Central memory CD8-positive, alpha-beta T cell (primary cell): ENCODE measurements around the gene INHBA.

Experiments used
- ATAC-seq: fragments of 150-1000 bp; cut with Tn5 transposase; replicated peaks from 2 replicates; pipeline ENCODE4 v1.10.0; 2022; ENCODE audit warnings: mild to moderate bottlenecking, moderate FRiP score, moderate number of reproducible peaks; ENCODE audit not compliant: poor library complexity, severe bottlenecking; ENCODE audit errors: extremely low read depth
- DNase-seq, 2 donors: peaks; one replicate each; pipeline ENCODE4 v3.0.0; 2021; ENCODE audit warnings: low spot score in 2 of 2
- H3K27ac Mint-ChIP-seq: one replicate; pipeline ENCODE4 v1.8.0; 2022; ENCODE audit warnings: low read depth, mild to moderate bottlenecking, moderate library complexity, mixed read lengths
- H3K27me3 Mint-ChIP-seq: one replicate; pipeline ENCODE4 v1.8.0; 2022; ENCODE audit warnings: mixed read lengths
- H3K36me3 Mint-ChIP-seq: one replicate; pipeline ENCODE4 v1.8.0; 2022; ENCODE audit warnings: mild to moderate bottlenecking, moderate library complexity, mixed read lengths; ENCODE audit not compliant: insufficient read depth
- H3K4me1 Mint-ChIP-seq: one replicate; pipeline ENCODE4 v1.8.0; 2022; ENCODE audit warnings: mixed read lengths
- H3K4me3 Mint-ChIP-seq: one replicate; pipeline ENCODE4 v1.8.0; 2022; ENCODE audit warnings: mild to moderate bottlenecking, moderate library complexity, mixed read lengths
- H3K9me3 Mint-ChIP-seq: one replicate; pipeline ENCODE4 v1.8.0; 2022; ENCODE audit warnings: mixed read lengths

INHBA gene

DNA sequence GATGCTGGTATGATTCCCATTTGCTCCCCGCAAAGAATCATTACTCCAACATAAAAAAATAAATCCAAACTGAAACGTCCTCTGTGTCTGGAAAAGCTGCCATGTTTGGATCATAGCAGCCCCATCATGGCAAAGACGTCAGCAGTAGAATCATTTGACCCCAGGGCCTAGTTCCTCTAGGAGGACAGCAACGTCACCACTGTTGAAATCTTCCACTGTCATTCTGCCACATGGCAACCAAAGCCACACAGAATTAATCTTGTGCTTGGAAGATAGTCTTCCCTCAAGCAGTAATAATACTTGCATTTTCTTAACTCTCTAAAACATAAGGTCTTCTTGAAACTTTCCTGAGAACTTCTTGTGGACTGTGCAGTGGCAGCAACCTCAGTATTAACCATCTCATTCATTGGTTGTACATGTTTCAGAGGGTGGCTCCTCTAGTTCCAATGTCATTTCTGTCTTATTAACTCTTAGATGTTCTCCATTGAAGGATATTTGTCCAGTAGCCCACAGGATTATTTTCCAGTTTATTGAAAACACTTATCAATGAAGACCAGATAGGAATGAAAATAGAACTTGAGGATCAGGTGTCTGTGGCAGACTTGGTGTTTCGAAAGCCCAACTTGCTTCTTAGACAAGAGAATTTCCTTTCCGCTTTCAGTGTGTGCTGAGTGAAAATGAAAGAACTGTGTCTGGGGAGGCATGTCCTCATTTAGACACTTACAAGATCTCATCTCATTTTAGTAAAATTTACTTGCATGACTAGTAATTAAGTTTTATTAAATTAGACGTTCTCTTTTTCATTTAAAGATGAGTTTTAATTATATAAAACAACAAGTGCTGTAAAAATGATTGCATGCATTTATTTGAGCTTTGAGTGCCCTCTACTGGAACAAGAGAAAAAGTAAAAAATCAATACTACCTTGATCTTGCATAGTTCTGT, 28.9 kb upstream of the INHBA start:
- Mint-ChIP-seq H3K36me3 (no peaks in the 10 kb centered on the region), H3K9me3 (peaks cover 18% of the 10 kb centered on the region), H3K27ac (no peak overlapping the region), H3K4me1 (peaks cover 6% of the 10 kb centered on the region), H3K27me3 (no peaks in the 10 kb centered on the region), H3K4me3 (no peak overlapping the region)
- DNase-seq (no peak), ATAC-seq (no peak)

DNA sequence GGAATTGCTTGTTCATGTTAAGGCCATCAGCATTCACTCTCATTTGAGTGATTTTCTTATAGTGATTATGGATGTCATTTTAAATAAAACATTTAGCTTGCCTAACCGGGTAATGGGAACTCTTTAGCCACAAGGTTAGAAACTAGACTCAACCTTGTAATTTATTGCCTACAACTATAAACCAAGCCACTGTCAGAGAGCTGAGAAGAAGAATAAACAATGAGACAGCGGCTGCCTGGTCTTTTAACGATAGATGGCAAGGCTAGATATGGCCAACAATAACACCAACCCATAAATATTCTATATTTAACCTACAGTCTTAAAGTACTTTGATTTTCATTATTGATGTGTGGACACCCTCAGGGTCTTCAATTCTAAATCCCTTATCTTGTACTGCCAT, 27.8 kb upstream of the INHBA start:
- Mint-ChIP-seq H3K9me3 (peaks cover 18% of the 10 kb centered on the region), H3K4me1 (peaks cover 6% of the 10 kb centered on the region), H3K36me3 (no peaks in the 10 kb centered on the region), H3K27me3 (no peaks in the 10 kb centered on the region), H3K27ac (no peak overlapping the region), H3K4me3 (no peak overlapping the region)
- DNase-seq: no peak
- no peak for ATAC-seq

DNA sequence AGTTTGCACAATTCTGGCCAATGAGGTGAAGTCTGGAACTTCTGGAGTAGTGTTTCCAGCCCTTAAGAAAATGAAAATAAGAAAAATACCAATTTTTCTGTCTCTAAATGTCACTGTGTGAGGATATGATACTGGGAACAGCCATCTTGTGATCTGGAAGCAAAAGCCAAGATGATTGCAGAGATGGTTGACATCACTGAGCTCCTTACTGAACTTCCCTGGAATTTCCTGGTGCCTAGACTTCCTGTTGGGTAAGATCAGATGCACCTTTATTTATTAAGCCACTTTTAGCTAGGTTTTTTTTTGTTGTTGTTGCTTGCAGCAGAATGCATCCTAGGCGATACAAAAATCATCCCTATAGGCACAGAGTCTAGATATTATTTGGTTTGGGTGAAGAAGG, 27.3 kb upstream of the INHBA start:
- Mint-ChIP-seq H3K27me3 (no peaks in the 10 kb centered on the region), H3K4me1 (peaks cover 6% of the 10 kb centered on the region), H3K4me3 (no peak overlapping the region), H3K9me3 (peaks cover 18% of the 10 kb centered on the region), H3K27ac (no peak overlapping the region), H3K36me3 (no peaks in the 10 kb centered on the region)
- ATAC-seq: no peak
- no peak for DNase-seq

DNA sequence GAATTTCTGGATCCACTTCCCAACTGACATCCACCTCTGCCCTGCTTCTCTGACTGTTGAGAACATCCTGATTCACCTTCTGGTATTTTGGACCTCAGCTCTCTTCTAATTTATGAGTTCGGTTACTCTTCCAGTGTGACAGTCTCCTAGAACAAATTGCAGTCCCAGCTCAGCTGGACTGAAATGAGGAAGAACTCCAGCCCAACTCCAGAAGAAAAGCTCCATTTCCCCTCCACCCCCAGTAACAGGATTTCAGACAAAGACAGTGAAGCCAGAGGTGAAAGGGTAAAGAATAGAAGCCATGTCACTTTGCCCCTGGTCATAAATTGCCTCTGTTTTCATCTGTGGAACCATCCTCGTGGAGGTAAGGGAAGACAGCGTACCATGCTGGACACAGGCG, 26.2 kb upstream of the INHBA start:
- ATAC-seq (no peak), DNase-seq (no peak)
- Mint-ChIP-seq H3K36me3 (no peaks in the 10 kb centered on the region), H3K4me3 (no peak overlapping the region), H3K9me3 (peaks cover 17% of the 10 kb centered on the region), H3K4me1 (peaks cover 6% of the 10 kb centered on the region), H3K27me3 (no peaks in the 10 kb centered on the region), H3K27ac (no peak overlapping the region)

DNA sequence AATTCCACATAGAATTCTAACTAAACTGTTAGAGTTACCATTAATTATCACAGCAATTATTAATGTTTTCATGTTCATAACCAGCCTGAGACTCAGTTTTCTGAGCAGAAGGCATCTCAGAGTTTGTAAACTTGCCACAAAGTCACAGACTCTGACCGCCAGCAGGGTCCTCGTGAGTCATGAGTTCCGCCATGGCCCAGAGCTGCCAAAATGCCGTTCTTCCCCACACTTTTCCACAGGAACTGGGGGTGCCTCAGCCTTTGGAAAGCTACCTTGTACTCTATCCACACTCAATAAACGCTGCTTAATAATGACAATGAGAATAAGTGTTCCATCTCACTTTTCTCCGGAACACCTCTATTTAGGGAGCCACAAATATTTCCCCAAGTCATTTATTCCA, 22.1 kb upstream of the INHBA start:
- Mint-ChIP-seq H3K27ac (no peak overlapping the region), H3K36me3 (peaks cover 2% of the 10 kb centered on the region), H3K9me3 (peaks cover 11% of the 10 kb centered on the region), H3K4me3 (no peak overlapping the region), H3K4me1 (no peaks in the 10 kb centered on the region), H3K27me3 (no peaks in the 10 kb centered on the region)
- no peak for DNase-seq
- ATAC-seq: no peak

DNA sequence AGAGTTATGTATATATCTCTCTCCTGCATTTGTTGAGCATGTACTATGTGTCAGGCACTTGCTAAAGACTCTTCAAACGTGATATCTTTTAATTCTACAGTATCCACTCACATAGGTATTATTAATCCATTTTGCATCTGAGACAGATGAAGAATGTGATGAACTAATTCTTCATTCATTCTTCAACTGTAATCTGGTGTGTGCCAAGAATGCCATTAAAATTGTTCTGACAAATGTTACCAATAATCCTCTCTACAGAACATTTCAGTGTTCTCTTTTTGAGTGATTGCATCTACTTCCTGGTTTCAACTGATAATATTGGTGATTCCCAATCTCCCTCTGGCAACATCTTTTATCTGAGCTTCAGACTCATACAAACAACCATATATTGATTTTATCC, 18.0 kb upstream of the INHBA start:
- no peak overlapping the region for H3K4me3 Mint-ChIP-seq
- DNase-seq: no peak
- no peak overlapping the region for H3K27ac Mint-ChIP-seq
- no peaks in the 10 kb centered on the region for H3K4me1 Mint-ChIP-seq
- H3K9me3 Mint-ChIP-seq: peaks cover 6% of the 10 kb centered on the region
- H3K36me3 Mint-ChIP-seq: peaks cover 2% of the 10 kb centered on the region
- H3K27me3 Mint-ChIP-seq: no peaks in the 10 kb centered on the region
- no peak for ATAC-seq

DNA sequence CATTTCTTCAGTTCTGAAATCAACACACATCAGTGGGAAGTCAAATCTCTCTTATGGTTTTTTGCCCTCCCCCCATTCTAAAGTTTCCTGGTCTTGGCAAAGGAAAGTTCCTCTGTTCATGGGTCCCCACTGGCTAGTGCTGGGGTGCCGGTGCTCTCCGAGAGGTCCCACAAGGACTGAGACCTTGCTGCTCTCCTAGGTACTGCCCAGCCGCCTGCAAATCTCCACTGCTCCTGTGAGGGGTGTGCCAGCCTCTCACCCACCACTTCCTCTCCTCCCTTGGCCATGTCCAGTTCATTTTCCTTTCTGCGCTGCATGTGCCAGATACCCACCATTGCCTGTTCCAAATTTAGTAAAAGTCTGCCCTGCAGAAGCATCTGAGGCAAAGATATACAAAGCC, 17.2 kb upstream of the INHBA start:
- no peaks in the 10 kb centered on the region for H3K4me1 Mint-ChIP-seq
- peaks cover 6% of the 10 kb centered on the region for H3K9me3 Mint-ChIP-seq
- ATAC-seq (no peak), DNase-seq (no peak)
- no peak overlapping the region for H3K27ac Mint-ChIP-seq
- no peak overlapping the region for H3K4me3 Mint-ChIP-seq
- H3K36me3 Mint-ChIP-seq: peaks cover 2% of the 10 kb centered on the region
- H3K27me3 Mint-ChIP-seq: no peaks in the 10 kb centered on the region

DNA sequence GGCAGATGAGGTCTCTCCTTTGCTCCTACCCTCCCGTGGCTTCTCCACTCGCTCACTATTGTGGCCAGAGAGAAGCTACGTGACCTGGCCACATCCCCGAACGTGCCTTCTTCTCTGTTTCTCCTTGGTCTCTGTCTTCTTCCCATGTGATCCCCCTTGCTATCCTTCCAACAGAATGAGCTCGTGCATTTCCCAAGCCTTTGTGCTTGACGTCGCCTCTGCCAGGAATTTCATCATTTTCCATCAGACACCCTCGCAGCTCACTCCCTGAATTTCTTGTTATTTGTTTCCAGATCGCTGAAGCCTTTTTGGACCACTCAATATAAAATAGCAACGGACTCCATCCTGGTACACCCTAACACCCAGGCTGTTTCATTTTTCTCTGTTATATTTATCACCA, 13.8 kb upstream of the INHBA start:
- H3K27me3 Mint-ChIP-seq: no peaks in the 10 kb centered on the region
- H3K9me3 Mint-ChIP-seq: peaks cover 6% of the 10 kb centered on the region
- H3K4me3 Mint-ChIP-seq: no peak overlapping the region
- ATAC-seq: no peak
- no peaks in the 10 kb centered on the region for H3K36me3 Mint-ChIP-seq
- no peaks in the 10 kb centered on the region for H3K4me1 Mint-ChIP-seq
- H3K27ac Mint-ChIP-seq: no peak overlapping the region
- DNase-seq: no peak

DNA sequence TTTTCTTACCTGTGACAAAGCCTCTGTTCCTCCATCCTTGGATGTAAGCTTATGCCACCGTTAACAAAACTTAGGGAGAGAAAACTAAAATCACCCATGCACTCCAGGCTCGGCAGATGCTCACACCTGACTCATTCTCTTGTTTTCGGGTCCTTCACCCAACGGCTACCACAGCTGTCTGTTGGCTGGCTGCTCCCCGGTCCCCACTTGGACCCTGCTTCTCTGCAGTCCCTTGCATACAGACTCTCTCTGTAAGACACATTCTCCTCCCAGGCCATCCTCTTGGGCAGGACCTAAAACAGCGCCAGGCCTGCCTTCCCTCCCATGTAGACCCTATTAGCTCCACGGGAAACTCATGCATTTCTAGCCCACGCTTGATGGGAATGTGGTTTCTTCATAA, 12.1 kb upstream of the INHBA start:
- no peak for ATAC-seq
- Mint-ChIP-seq H3K36me3 (no peaks in the 10 kb centered on the region), H3K4me1 (no peaks in the 10 kb centered on the region), H3K9me3 (no peaks in the 10 kb centered on the region), H3K27ac (no peak overlapping the region), H3K4me3 (no peak overlapping the region), H3K27me3 (no peaks in the 10 kb centered on the region)
- DNase-seq: no peak

DNA sequence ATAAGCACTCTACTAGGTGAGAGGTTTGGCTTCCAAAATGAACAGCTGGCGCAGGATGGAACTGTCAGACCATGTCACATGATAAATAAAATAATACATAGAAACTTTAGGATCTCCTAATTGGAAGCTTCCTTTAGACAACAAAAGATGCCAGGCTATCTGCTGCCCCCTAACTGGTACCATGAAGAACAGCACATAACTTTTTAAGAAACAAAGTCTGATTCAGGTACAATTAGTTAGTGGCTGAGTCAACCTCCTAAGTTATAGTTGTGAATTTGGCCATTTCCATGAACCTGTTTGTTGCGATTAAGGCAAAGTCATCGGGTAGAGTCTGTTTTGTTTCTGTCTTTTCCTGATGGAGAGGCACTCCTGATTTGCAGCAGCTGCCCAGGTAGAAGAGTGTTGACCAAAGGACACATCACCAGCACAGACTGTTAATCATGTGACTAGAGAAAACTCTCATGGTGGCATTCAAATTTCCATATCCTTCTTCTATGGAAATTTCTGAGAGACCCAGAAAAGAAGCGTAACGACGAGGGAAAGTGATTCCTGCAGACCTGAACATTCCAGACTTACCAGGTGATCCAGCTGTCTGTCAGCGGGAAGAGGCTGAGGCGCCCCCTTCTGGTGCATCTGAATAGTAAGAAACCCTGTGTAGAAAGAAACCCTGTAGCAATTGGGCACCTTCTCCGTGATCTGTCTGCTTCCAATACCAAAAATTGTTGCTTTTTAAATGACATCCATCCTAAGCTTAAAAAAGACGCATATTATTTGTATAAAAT, 8.6 kb upstream of the INHBA start:
- no peak for DNase-seq

DNA sequence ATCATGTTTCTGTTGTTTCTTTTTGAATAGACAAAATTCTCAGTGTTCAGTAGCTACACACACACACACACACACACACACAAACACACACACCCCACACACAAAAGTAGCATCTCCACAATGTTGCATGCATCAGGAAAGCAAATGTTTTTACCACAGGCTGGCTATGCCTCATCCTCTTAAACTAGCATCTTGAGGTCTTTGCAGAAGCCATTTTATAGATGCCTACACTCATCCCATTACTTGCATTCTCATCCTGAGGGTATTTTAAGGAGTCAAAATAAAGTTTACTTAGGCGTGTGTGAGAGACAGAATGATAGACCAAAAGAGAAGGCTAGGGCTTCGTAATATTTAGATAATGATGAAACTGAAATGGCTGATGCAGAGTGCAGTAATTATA, 7.9 kb upstream of the INHBA start:
- ATAC-seq (no peak), DNase-seq (no peak)
- H3K9me3 Mint-ChIP-seq: peaks cover 3% of the 10 kb centered on the region
- peaks cover 20% of the 10 kb centered on the region for H3K27me3 Mint-ChIP-seq
- H3K27ac Mint-ChIP-seq: no peak overlapping the region
- no peaks in the 10 kb centered on the region for H3K36me3 Mint-ChIP-seq
- H3K4me1 Mint-ChIP-seq: peaks cover 2% of the 10 kb centered on the region
- H3K4me3 Mint-ChIP-seq: no peak overlapping the region

More for the DNA sequence above, 8.6 kb upstream of the INHBA start:
- no peak for ATAC-seq
- H3K27me3 Mint-ChIP-seq: peaks cover 19% of the 10 kb centered on the region
- no peaks in the 10 kb centered on the region for H3K36me3 Mint-ChIP-seq
- no peak overlapping the region for H3K4me3 Mint-ChIP-seq
- H3K27ac Mint-ChIP-seq: no peak overlapping the region
- H3K4me1 Mint-ChIP-seq: no peaks in the 10 kb centered on the region
- H3K9me3 Mint-ChIP-seq: peaks cover 3% of the 10 kb centered on the region

DNA sequence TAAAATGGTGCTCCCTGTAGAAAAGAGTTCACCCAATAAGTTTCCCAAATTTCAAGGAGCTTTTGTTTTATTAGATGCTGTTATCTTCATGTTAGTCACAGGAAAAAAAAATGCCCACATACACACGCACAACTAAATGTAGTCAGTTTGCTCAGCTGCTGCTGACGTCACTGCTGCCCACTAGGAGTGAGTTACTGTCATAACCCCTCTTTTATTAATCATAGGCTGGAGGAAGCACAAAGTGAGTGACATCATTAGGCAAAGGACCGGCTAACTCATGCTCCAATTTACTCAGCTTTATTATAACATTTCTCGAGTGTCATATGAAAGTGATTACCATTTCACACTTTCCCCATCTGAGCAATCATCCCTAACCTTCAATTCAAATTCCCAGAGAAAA, 6.7 kb upstream of the INHBA start:
- peaks cover 3% of the 10 kb centered on the region for H3K36me3 Mint-ChIP-seq
- no peak for ATAC-seq
- H3K4me1 Mint-ChIP-seq: peaks cover 5% of the 10 kb centered on the region
- H3K27me3 Mint-ChIP-seq: peaks cover 20% of the 10 kb centered on the region
- no peak overlapping the region for H3K4me3 Mint-ChIP-seq
- no peak for DNase-seq
- H3K27ac Mint-ChIP-seq: no peak overlapping the region
- peaks cover 3% of the 10 kb centered on the region for H3K9me3 Mint-ChIP-seq
